Stimulated activated CD8-positive, alpha-beta memory T cell treated with anti-CD3 and anti-CD28 coated beads, Interleukin-4, amount 100 ng/mL, for 4 hours (primary cell): Measurements from ENCODE around the gene GLRA3.
"Not testable (repeated sequence)": the region's sequence is repeated elsewhere in the genome, so short reads cannot be mapped to it uniquely, and the experiment has no call there.

Experiments used
- DNase-seq, 2 donors: peaks; one replicate each; pipeline ENCODE4 v3.0.0-alpha.2; 2020; ENCODE audit warnings: low read depth in 2 of 2, low spot score in 1 of 2

GLRA3 gene

DNA sequence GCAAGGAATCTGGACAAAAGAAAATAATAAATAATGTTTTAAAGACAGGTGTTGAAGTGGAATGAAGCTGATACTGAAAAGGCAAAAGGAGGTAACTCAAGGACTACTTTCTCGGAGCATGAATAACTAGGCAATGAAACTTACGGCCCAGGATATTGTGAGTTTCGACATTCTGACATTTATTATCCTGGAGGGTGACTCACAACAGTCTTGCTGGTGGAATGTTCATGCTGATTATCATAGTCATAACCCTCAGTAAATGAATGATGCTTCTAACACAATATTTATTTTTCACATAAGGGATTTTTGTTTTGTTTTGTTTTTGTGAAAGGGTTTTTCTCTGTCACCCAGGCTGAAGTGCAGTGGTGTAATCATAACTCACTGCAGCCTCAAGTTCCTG is 159.8 kb downstream of the GLRA3 start:
- DNase-seq = no peak

DNA sequence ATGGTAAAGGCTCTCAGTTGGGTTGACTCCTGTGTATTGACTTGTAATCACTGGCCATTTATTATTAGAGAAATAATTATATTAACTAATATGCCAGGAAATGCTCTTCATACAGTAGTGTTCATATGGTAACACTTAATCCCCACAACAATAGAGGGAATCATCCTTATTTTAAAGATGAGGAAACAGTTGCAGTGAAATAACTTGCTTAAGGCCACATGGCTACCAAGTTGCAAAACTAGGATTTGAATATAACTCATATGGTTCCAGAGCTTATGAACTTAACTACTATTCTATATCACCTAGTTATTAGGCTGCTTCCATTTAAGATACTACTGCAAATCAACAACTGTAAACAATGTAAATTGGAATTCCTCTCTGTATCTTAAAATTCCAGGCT is 163.2 kb downstream of the GLRA3 start:
- DNase-seq = no peak

DNA sequence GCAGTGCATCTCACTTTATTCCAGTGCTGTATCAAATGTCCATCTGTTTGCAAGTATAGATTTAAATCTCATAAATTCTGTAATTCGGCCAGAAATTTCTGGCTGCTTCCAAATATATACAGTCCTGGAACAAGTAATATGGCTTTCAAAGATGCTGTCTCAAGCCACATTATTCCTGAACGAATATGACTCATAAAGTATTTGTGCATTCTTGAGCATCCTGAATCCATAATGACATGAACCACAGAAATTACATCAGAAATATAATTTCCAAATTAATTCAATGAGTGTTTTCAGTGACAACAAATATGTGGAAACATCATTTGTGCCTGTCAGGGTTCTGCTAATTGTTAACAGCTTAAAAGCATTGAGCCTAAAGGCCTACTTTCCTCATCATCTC is 165.8 kb downstream of the GLRA3 start:
- no peak for DNase-seq

DNA sequence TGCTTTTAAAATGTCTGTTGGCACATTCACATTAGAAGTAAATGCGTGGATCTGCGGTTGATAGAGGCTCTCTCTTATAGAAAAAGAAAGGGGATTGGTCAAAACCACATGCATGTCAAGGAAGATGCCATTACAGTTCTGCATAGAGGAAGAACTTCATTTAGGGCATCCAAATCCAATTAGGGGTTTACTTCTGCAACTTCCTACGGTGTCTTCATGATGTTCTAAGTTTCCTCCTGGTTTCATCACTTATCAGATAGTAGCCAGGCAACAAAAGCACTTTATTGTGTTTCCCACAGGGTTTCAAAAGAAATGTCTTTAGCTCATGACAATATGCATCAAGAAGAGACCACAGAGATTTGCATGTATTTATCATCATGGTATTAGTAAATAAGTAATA is 170.8 kb downstream of the GLRA3 start:
- DNase-seq = no peak

DNA sequence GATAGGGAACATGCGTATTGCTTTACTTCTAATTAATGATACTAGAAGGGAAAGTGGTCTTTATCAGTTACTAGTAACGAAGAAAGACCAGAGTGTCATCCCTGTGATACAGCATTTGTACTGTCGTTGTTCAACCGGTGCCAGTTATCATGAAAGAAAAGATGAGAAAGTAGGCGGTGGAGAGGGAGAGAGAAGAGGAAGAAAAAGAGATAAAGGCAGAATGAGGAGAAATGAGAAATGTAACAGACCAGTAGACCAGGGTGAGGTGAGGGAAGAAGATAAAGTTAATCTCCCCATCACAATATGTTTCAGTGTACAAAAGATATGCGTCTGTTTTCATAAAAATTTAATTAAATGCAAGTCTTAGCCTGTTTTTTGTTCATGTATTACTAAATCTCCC is 171.6 kb downstream of the GLRA3 start:
- DNase-seq = no peak

DNA sequence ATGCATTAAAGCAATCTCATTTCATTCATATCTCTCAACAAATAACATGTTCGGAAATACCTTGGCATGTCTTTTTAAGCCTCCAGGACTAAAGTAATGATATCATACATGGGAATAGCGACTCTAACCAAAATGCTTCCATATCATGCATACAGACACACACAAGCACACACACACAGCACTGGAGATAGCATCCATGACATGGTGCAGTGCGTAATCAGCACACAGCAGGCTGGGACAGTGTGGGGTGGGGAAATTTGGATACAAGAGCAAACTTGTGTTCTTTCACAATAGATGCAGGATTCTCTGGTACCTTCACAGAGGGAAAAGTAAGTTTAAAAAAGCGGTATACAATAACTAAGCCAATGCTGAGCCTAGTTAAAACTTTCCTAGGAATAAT is 174.4 kb downstream of the GLRA3 start:
- DNase-seq = no peak

DNA sequence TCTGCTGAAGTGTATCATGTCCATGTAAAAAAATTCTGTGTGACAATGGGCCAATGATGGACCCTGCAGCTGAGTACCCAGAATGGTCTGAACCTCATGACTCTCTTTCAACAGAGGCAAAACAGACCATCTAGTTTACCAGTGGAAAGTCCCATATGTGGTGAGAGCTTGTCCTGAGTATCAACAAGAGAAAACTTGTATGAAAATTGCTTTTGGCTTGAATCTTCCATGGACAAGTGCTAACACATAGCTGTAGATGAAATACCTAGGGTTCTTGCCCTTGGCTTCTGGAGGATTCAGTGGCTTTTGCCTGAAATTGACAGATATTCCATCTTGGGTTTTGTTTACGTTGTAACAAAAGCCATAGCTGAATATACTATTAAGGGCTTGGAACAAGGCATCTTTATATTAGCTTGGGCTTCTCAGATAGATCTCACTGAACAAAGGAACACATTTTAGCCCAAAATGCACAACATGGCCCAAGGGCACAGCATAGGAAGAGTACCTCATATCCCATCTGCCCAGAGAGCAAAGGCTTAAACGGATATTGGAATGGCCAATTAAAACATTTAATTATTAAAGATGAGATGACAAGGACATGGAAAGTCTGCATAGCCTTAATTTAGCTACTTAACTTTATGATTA is 178.2 kb downstream of the GLRA3 start:
- no peak for DNase-seq

DNA sequence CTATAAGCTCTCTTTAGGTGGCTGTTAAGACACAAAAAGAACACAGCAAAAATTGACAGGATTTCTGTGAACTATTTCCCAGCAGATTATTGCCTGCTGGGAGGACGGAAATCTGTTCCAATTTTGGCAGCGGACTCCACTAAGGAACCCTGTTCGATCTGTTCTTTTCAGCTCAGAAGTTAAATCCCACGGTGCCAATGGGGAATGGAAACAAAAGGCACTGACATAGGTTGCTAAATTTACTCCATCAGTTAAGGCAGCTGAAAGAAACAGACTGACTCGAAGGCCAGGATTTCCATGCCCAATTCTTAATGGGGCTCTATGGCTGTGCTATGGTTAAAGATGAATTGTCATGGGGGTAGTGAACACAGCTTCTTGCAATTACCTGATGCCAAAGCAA is 180.2 kb downstream of the GLRA3 start:
- no peak for DNase-seq

DNA sequence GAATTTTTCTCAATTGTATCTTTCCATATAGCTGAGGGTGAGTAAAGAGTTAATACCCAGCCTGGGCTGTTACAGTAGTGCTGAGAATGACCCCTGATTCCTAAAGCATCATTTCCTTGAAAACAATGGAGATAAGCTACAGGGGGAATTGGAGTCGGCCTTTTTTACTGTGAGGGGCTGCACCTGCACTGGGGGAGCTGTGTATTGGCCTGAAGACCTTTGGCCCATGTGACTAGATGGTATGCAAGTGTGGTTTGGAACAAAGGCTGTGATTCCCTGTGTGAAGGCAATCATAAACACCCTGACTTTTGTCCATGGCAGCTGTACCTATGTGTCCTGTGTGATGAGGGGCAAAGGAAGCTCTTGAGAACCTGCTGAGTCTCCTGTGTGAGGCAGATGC is 182.7 kb downstream of the GLRA3 start:
- DNase-seq = no peak

DNA sequence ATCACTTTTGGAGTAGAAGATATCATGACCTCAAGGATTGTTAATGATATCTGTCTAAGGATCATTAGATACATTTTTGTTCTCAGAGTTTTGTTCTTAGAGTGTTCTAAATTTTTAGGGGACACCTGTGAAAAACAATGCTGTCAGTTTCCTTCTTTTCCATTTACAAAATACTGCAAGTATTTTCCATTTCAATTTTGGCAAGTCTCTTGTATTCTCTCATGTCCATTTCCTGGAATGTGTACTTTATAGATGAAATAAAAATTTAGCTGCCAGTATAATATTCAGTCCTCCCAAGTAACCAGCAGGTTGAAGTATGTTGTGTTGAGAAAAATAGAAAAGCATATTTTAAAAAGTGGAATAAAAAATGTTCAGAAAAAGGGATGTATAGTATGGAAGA is 188.9 kb downstream of the GLRA3 start:
- DNase-seq = no peak

DNA sequence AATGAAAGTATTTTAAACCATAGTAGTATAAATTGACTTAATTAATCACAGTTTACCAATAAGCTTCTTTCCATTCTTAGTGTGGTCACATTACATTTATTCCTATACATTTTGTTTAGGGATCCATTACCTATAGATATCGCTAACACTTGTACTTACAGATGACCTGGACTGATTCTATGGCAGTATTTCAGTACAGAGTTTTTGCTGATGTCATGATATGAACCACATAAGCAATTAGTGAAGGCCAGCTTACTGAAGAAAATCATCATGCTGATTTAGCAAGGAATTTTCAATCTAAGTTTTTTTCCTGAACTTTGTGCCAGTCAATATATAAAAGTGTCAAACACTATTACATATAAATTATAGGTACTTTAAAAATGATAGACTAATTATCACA is 193.3 kb downstream of the GLRA3 start:
- no peak for DNase-seq

DNA sequence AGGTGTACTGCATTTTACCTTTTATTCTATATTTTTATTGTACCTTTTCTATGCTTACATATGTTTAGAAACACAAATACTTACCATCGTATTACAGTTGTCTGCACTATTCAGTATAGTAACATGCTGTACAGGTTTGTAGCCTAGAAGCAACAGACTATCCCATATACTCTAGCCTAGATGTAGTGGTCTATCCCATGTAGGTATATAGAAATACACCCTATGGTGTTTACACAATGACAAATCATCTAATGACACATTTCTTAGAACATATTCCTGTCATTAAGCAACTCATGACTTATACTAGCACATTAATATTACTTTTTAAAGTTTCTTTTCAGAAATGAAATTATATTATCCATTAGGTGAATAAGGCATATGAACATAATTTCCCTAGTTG is 195.6 kb downstream of the GLRA3 start:
- no peak for DNase-seq

DNA sequence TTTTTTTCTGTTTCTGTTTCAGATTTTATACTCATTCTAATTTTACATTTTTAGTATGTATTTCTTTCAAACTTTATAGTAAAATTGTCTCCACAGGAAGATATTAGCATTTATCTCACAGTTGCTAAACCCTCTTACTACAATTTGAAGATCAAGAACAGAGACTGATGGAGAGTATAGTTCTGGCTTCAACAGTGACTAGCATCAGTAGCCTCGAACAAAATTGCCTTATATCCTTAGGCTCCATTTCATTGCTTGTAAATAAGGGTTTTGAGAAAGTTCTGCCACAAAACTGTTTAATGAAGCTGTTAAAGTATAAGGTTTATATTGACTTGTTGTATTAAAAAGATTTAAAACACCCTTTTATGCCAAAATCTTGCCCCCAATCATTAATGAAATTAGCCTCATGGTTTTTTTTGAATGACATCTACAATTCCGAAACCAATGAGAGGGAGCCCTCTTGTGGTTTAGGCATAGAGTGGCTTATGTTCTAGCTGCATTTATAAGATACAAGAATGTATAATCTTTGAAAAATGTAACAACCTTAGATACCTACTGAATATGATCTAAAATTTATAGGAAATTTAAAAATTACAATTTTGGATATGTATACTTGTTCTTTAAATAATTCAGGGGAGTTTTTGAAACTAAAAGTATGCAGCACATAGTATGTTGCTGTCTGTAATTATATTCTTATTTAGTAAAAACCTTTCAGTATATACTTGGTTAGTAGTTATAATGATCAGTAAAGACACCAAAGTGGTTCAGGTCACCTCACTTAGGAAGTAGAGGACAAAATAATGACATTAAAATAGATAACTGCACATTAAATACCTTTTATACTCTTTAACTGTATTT is 196.9 kb downstream of the GLRA3 start:
- DNase-seq = no peak

DNA sequence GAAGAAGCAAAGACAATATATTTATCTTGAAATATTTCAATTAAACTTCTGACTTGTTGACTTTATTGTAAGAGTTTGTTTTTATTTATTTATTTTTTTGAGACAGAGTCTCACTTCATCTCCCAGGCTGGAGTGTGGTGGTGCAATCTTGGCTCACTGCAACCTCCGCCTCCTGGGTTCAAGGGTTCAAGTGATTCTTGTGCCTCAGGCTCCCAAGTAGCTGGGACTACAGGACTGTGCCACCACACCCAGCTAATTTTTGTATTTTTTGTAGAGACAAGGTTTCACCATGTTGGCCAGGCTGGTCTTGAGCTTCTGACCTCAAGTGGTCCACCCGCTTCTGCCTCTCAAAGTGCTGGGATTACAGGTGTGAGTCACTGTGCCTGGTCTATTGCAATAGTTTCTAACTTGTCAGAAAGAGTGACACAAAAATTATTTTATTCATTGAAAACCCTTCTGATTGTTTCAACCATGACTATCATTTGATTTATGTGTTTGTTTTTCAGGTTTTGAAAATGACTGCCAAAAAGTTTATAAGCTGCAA is 199.1 kb downstream of the GLRA3 start:
- DNase-seq = not testable (repeated sequence)

DNA sequence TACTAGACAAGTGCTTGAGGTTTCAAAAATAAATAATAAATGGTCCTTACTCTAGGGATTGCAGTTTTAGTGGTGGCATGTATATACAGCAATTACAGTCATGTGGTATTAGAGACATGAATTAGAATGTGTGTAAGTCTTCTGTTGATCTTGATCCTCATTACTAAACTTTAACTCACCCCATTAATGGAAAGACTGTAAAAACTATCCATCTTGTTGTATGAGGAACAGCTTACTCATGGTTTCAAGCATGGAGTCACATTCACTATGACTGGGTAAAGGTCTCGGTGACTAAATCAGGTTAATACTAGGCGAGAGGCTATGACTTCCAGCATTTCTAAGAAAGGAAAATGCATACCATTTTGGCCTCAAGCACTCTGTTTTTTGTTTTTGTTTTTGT is 199.8 kb downstream of the GLRA3 start:
- no peak for DNase-seq

DNA sequence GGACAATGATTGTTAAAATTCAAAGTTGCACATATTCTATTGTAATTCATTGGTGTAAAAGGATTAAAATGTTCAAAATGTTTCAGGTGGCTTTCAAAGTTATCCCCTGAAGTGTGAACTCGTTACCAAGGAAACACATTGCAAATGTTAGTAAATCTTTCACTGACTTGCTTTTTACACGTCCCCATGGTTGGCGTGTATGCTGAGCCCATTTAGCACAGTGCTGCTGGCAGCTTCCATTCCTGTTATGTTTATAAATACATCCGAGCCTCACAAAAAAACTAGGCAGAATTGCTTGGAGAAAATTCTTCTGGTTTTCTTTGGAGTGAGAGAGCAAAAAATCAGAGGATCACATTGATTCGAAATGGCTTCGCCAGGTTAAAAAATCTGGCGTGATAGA is 200.9 kb downstream of the GLRA3 start:
- no peak for DNase-seq

DNA sequence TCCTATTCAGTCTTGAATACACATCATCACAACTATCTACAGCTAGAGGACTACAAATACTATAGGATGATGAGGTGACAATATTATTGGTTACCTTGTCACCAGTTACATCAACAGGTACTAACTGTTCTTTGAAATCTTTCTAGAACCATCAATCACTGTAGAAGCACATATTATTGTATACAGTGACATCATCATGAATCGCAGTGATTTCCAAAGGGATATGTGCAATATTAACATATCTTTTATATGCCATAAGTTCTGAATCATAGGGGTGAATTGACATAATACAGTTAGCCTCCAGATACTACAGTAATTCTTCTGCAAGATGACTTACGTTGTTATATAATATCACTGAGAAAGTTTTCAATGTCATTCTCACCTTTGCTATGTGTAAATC is 201.6 kb downstream of the GLRA3 start:
- DNase-seq = no peak

DNA sequence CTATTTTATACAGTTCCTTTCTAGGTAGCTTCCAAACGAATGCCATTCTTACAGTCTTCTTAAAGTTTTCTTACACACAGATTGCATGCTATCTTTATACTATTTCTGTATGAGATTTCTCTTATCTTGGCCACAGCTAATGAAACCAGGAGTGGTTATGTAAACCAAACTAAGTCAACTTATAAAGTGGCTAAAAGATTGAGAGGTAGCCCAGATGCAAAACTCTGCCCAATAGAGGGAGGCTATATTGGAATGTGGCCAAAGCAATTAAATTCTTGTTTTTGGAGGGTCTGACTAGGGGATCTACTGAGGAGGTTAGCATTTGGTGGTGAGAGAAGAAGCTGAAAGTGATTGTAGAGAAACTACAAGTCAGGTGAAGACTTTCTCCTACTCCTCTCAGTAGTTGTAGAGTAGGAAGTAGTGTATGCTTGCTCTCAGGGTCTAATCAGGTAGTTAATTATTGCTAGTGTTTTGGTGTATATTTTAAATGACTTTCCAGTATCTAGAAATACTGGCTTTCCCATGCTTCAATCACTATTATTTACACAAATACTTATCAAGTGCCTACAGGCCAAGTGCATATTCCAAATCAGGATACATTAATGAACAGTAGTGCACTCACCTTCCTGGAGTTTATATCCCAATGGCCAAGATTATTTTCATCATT is 202.6 kb downstream of the GLRA3 start:
- DNase-seq = no peak

DNA sequence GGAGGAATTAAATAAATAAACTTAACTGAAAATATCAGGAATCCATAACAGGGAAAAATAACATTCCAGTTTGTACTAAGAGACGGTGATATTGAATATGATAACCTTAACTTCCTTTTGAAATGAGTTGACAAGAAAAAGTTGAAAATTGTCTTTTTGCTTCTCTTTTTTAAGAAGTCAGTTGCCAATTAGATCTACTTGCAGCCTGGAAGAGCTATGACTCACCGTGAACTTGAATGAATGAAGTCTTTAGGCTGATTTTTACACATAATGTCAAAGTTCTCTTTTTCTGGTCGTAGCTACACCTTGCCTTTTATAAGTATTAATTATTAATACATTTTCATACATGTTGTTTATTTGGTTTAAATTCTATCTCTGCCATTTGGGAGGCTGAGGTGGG is 212.4 kb downstream of the GLRA3 start:
- DNase-seq = no peak

DNA sequence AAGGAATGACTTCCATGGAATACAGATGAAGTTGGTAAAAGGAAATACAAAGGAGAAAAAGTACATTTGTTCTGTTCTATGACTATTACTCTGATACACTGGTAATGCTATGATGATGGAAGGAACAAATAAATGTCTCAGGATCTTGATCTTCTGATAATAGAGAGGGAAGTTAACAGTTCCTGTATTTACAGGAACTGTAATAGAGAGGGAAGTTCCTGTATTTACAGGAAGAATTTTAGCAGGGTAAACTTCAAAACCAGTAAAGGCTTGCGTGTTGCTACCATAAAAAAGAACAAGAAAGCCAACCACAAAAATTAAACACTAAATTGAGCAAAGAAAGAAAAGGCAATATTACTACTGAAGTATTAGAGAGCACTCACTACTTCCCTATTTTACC is 215.1 kb downstream of the GLRA3 start:
- no peak for DNase-seq

DNA sequence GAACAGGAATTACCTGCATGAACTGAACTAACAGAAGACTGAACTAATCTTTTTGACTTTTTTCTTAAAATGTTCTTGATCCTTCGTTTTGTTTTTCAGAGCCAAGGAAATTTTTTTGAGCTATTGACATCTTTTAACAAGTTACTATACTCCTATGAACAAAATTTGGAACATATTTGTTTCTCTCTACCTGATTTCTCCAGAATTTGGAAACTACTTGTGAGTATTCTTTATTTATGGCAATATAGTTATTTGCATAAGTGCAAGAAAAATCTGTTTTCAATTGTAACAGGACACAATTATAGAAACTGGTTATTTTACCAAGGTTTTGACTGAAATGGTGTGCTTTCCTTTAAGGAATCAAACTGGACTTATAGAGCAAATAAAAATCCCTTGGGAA is 217.3 kb downstream of the GLRA3 start:
- DNase-seq = no peak

DNA sequence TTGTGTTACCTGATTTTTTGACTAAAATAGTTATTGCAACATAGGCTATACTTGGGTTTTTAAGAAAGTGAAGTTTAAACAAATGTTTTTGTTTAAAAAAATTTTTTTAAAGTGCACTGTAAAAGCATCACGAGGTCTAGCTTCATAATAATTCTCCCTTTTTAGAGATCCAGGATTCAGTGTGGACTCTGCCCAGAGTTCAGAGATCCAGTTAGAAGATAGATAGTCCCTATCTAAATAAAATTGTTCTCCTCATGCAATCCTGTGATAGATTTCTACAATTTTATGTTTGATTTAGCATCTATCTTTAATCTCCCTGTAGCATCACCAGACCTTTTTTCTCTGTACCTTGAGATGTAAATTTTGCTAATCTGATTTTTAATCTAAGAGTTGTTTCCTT is 221.3 kb downstream of the GLRA3 start:
- DNase-seq = no peak
